Cardiac muscle cell (in vitro differentiated cells and primary cell): Measurements from ENCODE around the gene RBM14. TPM values are rescaled to one million over a fixed set of nuclear protein-coding genes. Genes with fewer than 3 reads are reported as not detected.
"Not testable (repeated sequence)": the region's sequence is repeated elsewhere in the genome, so short reads cannot be mapped to it uniquely, and the experiment has no call there.

Experiments
- DNase-seq, 2 donors: peaks; one replicate each; pipeline versions ENCODE4 v3.0.0 to v3.0.0-alpha.2; 2010 to 2017; ENCODE audit warnings: low read depth in 1 of 2, low spot score in 1 of 2
- H3K27ac ChIP-seq: fragments of 200-600 bp; sonication (generic); 2 replicates; pipeline ENCODE4 v1.5.1; 2016
- H3K27me3 ChIP-seq: fragments of 200-600 bp; sonication (generic); 2 replicates; pipeline ENCODE4 v1.6.0; 2016; ENCODE audit warnings: control low read depth
- H3K36me3 ChIP-seq: fragments of 200-600 bp; sonication (generic); 2 replicates; pipeline ENCODE4 v1.5.1; 2016; ENCODE audit warnings: control low read depth
- H3K4me1 ChIP-seq: fragments of 200-600 bp; sonication (generic); 2 replicates; pipeline ENCODE4 v1.8.1; 2017; ENCODE audit warnings: low read depth, mild to moderate bottlenecking, mixed run types
- H3K4me3 ChIP-seq: fragments of 200-600 bp; sonication (generic); 2 replicates; pipeline ENCODE4 v1.5.1; 2016; ENCODE audit warnings: mild to moderate bottlenecking
- H3K9me3 ChIP-seq: fragments of 200-600 bp; sonication (generic); 2 replicates; pipeline ENCODE4 v1.5.1; 2017; ENCODE audit warnings: low read depth, mild to moderate bottlenecking, control low read depth
- CTCF ChIP-seq: IDR thresholded peaks from 2 replicates; pipeline ENCODE4 v1.5.1; 2012; ENCODE audit warnings: low read depth, mild to moderate bottlenecking, low read length
- polyA plus RNA-seq: library from polyadenylated mRNA; unstranded; fragments of >200 nt; fragmentation: Nextera tagmentation; extraction: Ambion mirVana; gene quantifications from 2 replicates; pipeline ENCODE4 v1.2.1, GENCODE V29; 2016
- total RNA-seq: library from RNA; depleted of rRNA; stranded (reverse); fragments of >200 nt; gene quantifications from 2 replicates; pipeline ENCODE4 v1.2.3, GENCODE V29; 2016

RBM14 gene
- total and polyA plus RNA-seq, 2 experiments from 2014 or later, result 90.6 to 111 TPM

- Histone ChIP-seq H3K36me3 (peaks cover 21% of the 10 kb centered on the region), H3K4me3 (no peak overlapping the region), H3K9me3 (no peaks in the 10 kb centered on the region), H3K27ac (no peak overlapping the region), H3K27me3 (no peaks in the 10 kb centered on the region), H3K4me1 (no peaks in the 10 kb centered on the region)
- DNase-seq, result no peak
- no peak for TF ChIP-seq CTCF
Observed at GRCh38 chr11:66603072-66603471, 13.4 kb upstream of the RBM14 start.

- Histone ChIP-seq H3K4me3 (no peak overlapping the region), H3K9me3 (no peaks in the 10 kb centered on the region), H3K4me1 (no peaks in the 10 kb centered on the region), H3K36me3 (peaks cover 18% of the 10 kb centered on the region), H3K27me3 (no peaks in the 10 kb centered on the region), H3K27ac (no peak overlapping the region)
- no peak for TF ChIP-seq CTCF
- DNase-seq, result no peak
Observed at GRCh38 chr11:66604155-66604554, 12.3 kb upstream of the RBM14 start.

GRCh38 chr11:66606608-66607007 lies 9.8 kb upstream of the RBM14 start:
- not testable (repeated sequence) for DNase-seq, H3K4me3 ChIP-seq, H3K4me1 ChIP-seq

GRCh38 chr11:66607126-66607834 lies 9.2 kb upstream of the RBM14 start:
- no peak for TF ChIP-seq CTCF
- H3K9me3 ChIP-seq, result no peaks in the 10 kb centered on the region
- no peaks in the 10 kb centered on the region for H3K27me3 ChIP-seq
- H3K36me3 ChIP-seq, result peaks cover 10% of the 10 kb centered on the region
- no peak overlapping the region for H3K27ac ChIP-seq
- H3K4me1 ChIP-seq, result no peaks in the 10 kb centered on the region
- peak in 1 of 2 donors; percentile 92 for DNase-seq
- H3K4me3 ChIP-seq, result no peak overlapping the region

More at GRCh38 chr11:66606608-66607007, 9.8 kb upstream of the RBM14 start:
- H3K9me3 ChIP-seq, H3K27me3 ChIP-seq, H3K27ac ChIP-seq, H3K36me3 ChIP-seq: not testable (repeated sequence)

- no peak overlapping the region for H3K4me3 ChIP-seq
- peaks cover 7% of the 10 kb centered on the region for H3K36me3 ChIP-seq
- H3K9me3 ChIP-seq, result no peaks in the 10 kb centered on the region
- DNase-seq, result no peak
- no peaks in the 10 kb centered on the region for H3K27me3 ChIP-seq
- H3K27ac ChIP-seq, result no peak overlapping the region
- TF ChIP-seq CTCF, result no peak
- H3K4me1 ChIP-seq, result no peaks in the 10 kb centered on the region
Observed at GRCh38 chr11:66609721-66610617, 6.5 kb upstream of the RBM14 start.

- no peak overlapping the region for H3K4me3 ChIP-seq
- no peaks in the 10 kb centered on the region for H3K36me3 ChIP-seq
- no peaks in the 10 kb centered on the region for H3K27me3 ChIP-seq
- no peaks in the 10 kb centered on the region for H3K9me3 ChIP-seq
- no peak for DNase-seq
- H3K4me1 ChIP-seq, result peaks cover 4% of the 10 kb centered on the region
- no peak overlapping the region for H3K27ac ChIP-seq
- TF ChIP-seq CTCF, result no peak
Observed at GRCh38 chr11:66612458-66612857, 4.0 kb upstream of the RBM14 start.
